ENCODE results near the gene SHISAL1.

SHISAL1 gene

GRCh38 chr22:44266796-44267760 lies 45.7 kb downstream of the SHISAL1 start:
- in situ Hi-C loops (cut with MboI; ENCODE audit: low sequenced_read_pairs): no loop called here

GRCh38 chr22:44263547-44263946 lies 49.2 kb downstream of the SHISAL1 start:
- in situ Hi-C loops (cut with MboI; ENCODE audit: low sequenced_read_pairs): no loop called here

DNA sequence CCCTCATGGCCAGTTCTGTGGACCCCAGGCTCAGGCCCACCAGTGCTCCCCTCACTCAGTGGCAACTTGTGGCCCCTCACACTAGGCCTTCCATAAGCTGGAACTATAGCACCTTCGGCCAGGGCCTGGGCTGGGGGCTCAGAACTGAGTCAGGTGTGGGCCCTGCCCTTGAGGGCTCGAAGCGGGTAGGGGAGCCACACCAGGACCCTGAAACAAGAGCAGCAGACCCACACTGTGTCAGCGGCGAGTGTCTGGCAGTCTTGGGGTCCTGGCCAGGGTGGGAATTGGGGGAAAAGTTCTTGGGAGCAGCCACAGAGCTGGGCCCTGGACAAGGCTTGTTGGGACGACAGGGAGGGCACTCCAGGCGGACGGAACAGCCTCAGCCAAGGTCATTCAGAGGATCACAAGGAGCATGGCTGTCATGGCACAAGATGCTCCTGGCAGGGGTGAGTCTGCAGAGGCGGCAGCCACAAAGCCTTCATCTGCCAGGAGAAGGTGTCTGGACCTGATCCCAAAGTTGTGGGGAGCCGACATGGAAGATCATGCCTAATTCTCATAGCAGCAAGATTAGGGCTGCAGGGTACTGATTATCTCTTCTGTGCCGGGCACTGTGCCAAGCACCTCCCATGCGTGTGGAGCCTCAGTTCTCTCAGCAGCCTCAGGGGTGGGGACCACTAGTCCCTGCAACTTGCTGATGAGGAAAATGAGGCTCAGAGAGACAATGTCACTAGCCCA lies 50.7 kb downstream of the SHISAL1 start:
- in situ Hi-C loops (cut with MboI; ENCODE audit: low sequenced_read_pairs): no loop called here

DNA sequence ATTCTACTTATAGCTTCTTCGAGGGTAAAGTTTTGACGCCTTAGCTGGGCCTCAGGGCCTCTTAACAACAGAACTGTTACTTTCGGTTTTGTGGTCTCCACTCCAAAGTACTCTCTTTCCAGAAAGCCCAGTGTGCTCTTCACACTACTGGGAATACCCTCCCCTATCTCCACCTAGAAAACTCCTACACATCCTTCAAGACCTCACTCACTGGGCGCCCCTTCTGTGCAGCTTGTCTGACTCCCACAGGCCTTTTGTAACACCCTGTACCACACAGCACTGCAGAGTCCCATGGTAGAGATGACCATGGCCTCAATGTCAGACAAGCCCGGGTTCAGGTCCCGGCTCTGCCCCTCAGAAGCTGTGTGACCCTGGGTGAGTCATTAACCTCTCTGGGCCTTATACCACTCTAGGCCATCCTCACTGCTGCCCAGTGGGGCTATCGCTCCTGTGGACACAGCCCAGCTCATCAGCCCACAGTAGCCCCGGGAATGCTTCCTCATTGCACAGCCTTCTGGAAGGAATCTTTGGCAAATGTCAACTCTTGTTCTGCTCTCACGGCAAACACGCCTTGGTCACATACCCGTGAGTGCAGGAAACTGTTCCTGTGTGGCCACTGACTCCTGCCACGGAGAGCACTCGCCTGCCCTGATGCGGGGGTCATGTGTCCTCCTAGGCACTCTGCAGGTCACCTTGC lies 51.4 kb downstream of the SHISAL1 start:
- in situ Hi-C loops (cut with MboI; ENCODE audit: low sequenced_read_pairs): no loop called here

- in situ Hi-C loops (cut with MboI; ENCODE audit: low sequenced_read_pairs): no loop called here
Observed at GRCh38 chr22:44260216-44261035, 52.3 kb downstream of the SHISAL1 start.

DNA sequence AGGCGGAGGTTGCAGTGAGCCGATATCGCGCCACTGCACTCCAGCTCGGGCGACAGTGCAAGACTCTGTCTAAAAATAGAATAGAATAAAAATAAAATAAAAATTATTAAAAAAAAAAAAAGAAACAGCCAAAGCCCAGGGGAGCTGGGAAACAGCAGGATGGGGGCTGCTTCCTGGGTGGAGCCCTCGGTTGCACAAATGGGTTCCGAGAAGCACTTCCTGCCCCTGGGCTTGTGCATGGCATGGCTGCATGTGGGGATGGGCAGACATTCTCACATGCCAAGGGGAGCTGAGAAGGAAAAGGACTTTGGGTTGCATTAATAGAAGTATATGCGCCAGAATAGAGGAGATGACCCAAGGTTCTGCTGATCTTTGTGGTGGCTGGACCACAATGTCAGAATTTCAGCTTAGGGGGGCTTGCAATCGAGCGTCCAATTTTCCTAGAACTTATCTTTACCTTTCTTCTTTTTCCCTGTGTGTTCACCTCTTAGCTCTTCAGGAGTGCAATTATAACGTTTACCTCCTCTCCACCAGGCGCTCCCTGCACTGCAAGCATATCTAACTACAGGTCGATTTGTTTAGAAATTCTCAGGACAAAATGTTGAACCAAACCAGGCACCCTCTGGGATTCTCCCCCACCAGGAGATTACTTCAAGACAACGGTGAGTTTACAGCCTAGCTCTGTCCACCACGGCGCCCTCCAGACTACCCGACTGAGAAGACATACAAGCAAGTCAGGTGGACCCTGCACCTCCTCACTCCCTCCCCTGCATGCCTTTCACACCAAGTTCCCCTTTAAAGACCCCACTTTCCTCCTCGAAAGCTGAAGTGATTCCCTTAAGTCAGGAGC lies 53.2 kb downstream of the SHISAL1 start:
- in situ Hi-C loops (cut with MboI; ENCODE audit: low sequenced_read_pairs): no loop called here

- in situ Hi-C loops (cut with MboI; ENCODE audit: low sequenced_read_pairs): no loop called here
Observed at GRCh38 chr22:44256556-44257485, 55.9 kb downstream of the SHISAL1 start.

- in situ Hi-C loops (cut with MboI; ENCODE audit: low sequenced_read_pairs): no loop called here
Observed at GRCh38 chr22:44256085-44256484, 56.7 kb downstream of the SHISAL1 start.

GRCh38 chr22:44254811-44255210 lies 57.9 kb downstream of the SHISAL1 start:
- in situ Hi-C loops (cut with MboI; ENCODE audit: low sequenced_read_pairs): no loop called here

DNA sequence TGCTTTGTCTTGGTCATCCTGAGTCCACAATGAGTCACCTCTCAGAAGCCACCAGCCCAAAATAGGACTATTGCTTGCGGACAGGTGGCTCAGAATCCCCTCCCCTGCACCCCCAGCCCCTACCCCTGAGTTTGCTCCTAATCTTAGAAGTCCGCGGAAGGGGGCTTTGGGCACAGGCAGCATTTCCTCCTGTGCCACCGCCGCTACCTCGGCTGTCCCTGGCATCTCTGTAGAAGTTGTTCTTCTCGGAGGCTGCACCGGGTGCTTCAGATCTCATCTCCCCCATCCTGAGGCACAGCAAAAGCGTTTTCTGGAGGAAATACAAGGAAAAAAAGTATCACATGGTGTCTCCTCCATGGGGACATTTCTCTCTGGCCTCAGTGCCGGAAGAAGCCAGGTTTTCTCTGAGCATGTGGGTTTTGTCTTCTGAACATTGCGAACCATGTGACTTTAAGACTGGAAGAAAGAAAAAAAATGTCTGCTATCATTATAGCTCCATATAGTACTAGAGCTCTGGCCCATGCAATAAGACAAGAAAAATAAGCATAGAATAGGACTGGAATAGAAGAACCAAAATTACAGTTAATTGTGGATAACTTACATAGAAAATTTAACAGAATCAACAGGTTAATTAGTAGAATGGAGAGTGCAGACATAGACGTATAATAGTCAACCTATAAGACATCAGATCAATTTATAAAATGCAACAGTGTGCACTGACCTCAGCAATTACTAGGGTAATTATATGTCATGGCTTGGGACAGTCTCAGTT lies 63.2 kb downstream of the SHISAL1 start:
- in situ Hi-C loops (cut with MboI; ENCODE audit: low sequenced_read_pairs): no loop called here

GRCh38 chr22:44248926-44249325 lies 63.8 kb downstream of the SHISAL1 start:
- in situ Hi-C loops (cut with MboI; ENCODE audit: low sequenced_read_pairs): no loop called here

- in situ Hi-C loops (cut with MboI; ENCODE audit: low sequenced_read_pairs): no loop called here
Observed at GRCh38 chr22:44247923-44248892, 64.5 kb downstream of the SHISAL1 start.

DNA sequence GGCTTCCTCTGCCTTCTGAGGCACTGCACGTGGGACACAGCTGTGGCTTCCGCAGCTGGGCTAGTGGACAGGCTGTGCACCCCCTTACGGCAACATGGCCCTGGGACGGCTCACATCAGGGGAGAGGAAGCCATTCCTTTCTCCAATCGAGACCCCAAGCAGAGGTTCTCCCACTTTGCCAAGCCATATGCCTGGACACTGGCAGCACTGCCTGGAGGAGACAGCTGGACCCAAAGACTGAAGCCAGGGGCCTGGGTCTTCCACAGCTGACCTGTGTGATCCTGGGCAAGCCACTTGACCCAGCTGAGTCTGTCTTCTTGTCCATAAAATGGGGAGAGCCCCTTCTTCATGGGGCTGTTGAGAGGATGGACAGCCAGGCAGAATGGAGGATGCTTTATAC lies 65.4 kb downstream of the SHISAL1 start:
- in situ Hi-C loops (cut with MboI; ENCODE audit: low sequenced_read_pairs): no loop called here

DNA sequence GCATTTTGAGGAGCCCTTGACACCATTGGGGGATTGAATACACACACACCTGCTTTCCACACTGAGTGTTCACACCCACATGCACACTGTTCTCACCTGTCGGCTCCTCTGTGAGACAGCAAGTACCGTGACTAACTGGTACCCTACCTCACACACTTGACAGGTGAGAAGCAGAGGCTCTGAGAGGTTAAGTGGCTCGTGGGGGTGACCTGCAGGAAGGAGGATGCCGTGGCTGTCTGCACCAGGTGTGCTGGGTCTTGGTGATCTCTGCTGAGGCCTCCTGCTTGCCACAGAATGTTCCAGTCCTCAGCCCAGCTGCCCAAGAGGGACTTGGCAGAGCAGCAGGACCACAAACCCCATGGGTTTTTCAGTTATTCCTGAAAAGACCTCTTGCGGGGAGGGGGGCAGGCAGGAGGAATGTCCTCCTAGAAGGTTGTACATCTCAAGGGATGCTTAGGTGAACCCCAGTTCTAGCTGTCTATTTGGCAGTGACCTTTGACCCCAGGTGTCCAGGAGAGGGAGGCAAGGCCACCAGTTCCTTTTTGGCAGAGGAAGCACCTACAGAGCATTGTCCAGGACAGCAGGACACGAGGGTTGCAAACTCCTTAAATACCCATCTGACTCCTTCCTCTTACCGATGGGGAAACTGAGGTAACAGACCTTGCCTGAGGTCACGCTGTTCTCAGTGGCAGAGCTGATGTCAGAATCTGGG lies 66.0 kb downstream of the SHISAL1 start:
- in situ Hi-C loops (cut with MboI; ENCODE audit: low sequenced_read_pairs): no loop called here

GRCh38 chr22:44245867-44246266 lies 66.9 kb downstream of the SHISAL1 start:
- in situ Hi-C loops (cut with MboI; ENCODE audit: low sequenced_read_pairs): no loop called here

GRCh38 chr22:44245438-44245837 lies 67.3 kb downstream of the SHISAL1 start:
- in situ Hi-C loops (cut with MboI; ENCODE audit: low sequenced_read_pairs): no loop called here

All from HL-60/S4 (cell line).